Measurements from ENCODE around the gene SLC5A6.

- TF ChIP-seq YY1 (IDR thresholded peaks at IDR 0.05; ENCODE audit: insufficient read depth, insufficient read length) (no peak), ZNF274 (IDR thresholded peaks at IDR 0.05; ENCODE audit: low read depth, low read length) (no peak), SUZ12 (IDR thresholded peaks at IDR 0.05; ENCODE audit: extremely low read depth, insufficient read depth, insufficient read length) (no peak)
These were observed 10.3 kb upstream of the SLC5A6 start for GRCh38 chr2:27222407-27222806.

All from NT2/D1 (cell line).